Neuronal stem cell (in vitro differentiated cells): ENCODE data around the gene SHC2.

Experiments used
- DNase-seq: peaks from one replicate; pipeline ENCODE4 v3.0.0-alpha.2; 2013; ENCODE audit warnings: low spot score
- H2AFZ ChIP-seq: one replicate; pipeline ENCODE4 v1.6.1; 2013; ENCODE audit warnings: mild to moderate bottlenecking, low read length, inconsistent platforms
- H2AK5ac ChIP-seq: 2 replicates; pipeline ENCODE4 v1.6.1; 2013; ENCODE audit warnings: low read depth, mild to moderate bottlenecking, inconsistent platforms, low read length, moderate library complexity, mixed read lengths
- H2BK120ac ChIP-seq: 2 replicates; pipeline ENCODE4 v1.6.1; 2013; ENCODE audit warnings: low read depth, mild to moderate bottlenecking, inconsistent platforms, low read length, moderate library complexity, mixed read lengths
- H2BK12ac ChIP-seq: one replicate; pipeline ENCODE4 v1.6.1; 2013; ENCODE audit warnings: low read length, inconsistent platforms
- H2BK15ac ChIP-seq: 2 replicates; pipeline ENCODE4 v1.6.1; 2013; ENCODE audit warnings: mild to moderate bottlenecking, low read length, inconsistent platforms, mixed read lengths
- H2BK5ac ChIP-seq: one replicate; pipeline ENCODE4 v1.6.1; 2013; ENCODE audit warnings: inconsistent platforms, mild to moderate bottlenecking, low read length, moderate library complexity
- H3K14ac ChIP-seq: one replicate; pipeline ENCODE4 v1.6.1; 2013; ENCODE audit warnings: low read length, inconsistent platforms
- H3K18ac ChIP-seq: 2 replicates; pipeline ENCODE4 v1.6.1; 2013; ENCODE audit warnings: low read length, inconsistent platforms
- H3K23ac ChIP-seq: 2 replicates; pipeline ENCODE4 v1.6.1; 2013; ENCODE audit warnings: low read depth, mild to moderate bottlenecking, mixed read lengths, low read length, inconsistent platforms; ENCODE audit not compliant: poor library complexity
- H3K27ac ChIP-seq: replicated peaks from 3 replicates; pipeline ENCODE4 v1.5.1; 2013; ENCODE audit warnings: low read length, inconsistent platforms
- H3K27me3 ChIP-seq, 3 experiments: 2 replicates each; pipeline ENCODE4 v1.6.1; 2013; ENCODE audit warnings: low read length in 3 of 3, mild to moderate bottlenecking in 2 of 3, inconsistent platforms in 1 of 3, low read depth in 1 of 3, mixed read lengths in 1 of 3, moderate library complexity in 1 of 3; ENCODE audit not compliant: control insufficient read depth in 3 of 3, insufficient read depth in 3 of 3
- H3K36me3 ChIP-seq, 2 donors: replicated peaks in 1 of 2; 2 replicates each; pipeline ENCODE4 v1.6.1; 2013; ENCODE audit warnings: low read length in 2 of 2; ENCODE audit not compliant: control insufficient read depth in 2 of 2, insufficient read depth in 2 of 2
- H3K4ac ChIP-seq: 2 replicates; pipeline ENCODE4 v1.6.1; 2013; ENCODE audit warnings: inconsistent platforms, mild to moderate bottlenecking, low read length, moderate library complexity
- H3K4me1 ChIP-seq, 2 donors: 1 replicate in 1 of 2; 2 replicates in 1 of 2; pipeline ENCODE4 v1.6.1; 2013; ENCODE audit warnings: low read length in 2 of 2, low read depth in 1 of 2; ENCODE audit not compliant: control insufficient read depth in 2 of 2, insufficient read depth in 1 of 2
- H3K4me2 ChIP-seq: one replicate; pipeline ENCODE4 v1.6.1; 2013; ENCODE audit warnings: mild to moderate bottlenecking, low read length, inconsistent platforms; ENCODE audit not compliant: insufficient read depth, poor library complexity, severe bottlenecking
- H3K4me3 ChIP-seq, 2 donors: 2 replicates each; pipeline ENCODE4 v1.5.1; 2013; ENCODE audit warnings: low read length in 2 of 2, mild to moderate bottlenecking in 2 of 2, inconsistent platforms in 1 of 2, moderate library complexity in 1 of 2
- H3K79me1 ChIP-seq: one replicate; pipeline ENCODE4 v1.6.1; 2013; ENCODE audit warnings: low read depth, mild to moderate bottlenecking, inconsistent platforms, low read length, moderate library complexity
- H3K9ac ChIP-seq: one replicate; pipeline ENCODE4 v1.6.1; 2013; ENCODE audit warnings: mild to moderate bottlenecking, low read depth, low read length, inconsistent platforms; ENCODE audit not compliant: poor library complexity
- H3K9me3 ChIP-seq, 2 donors: replicated peaks in 1 of 2; 2 replicates each; pipeline versions ENCODE3 to v1.6.1; 2013; ENCODE audit warnings: low read length in 2 of 2, mild to moderate bottlenecking in 2 of 2, inconsistent platforms in 1 of 2, low read depth in 1 of 2, mixed read lengths in 1 of 2, moderate library complexity in 1 of 2; ENCODE audit not compliant: control insufficient read depth in 2 of 2, insufficient read depth in 1 of 2
- H4K8ac ChIP-seq: one replicate; pipeline ENCODE4 v1.6.1; 2013; ENCODE audit warnings: low read depth, mild to moderate bottlenecking, inconsistent platforms, low read length, moderate library complexity
- H4K91ac ChIP-seq: one replicate; pipeline ENCODE4 v1.6.1; 2013; ENCODE audit warnings: low read length, low read depth, mild to moderate bottlenecking, inconsistent platforms; ENCODE audit not compliant: poor library complexity
- WGBS, 2 donors: extraction: QIAGEN DNeasy Blood & Tissue Kit; methylation state at CpG; one replicate each; pipeline ENCODE4 v1.1.7; 2013; ENCODE audit warnings: missing lambda C conversion rate in 2 of 2, mixed read lengths in 1 of 2; ENCODE audit not compliant: insufficient read length in 2 of 2, insufficient replicate concordance in 1 of 2; ENCODE audit errors: extremely low coverage in 2 of 2; 5-methylcytosine and 5-hydroxymethylcytosine counted together

The SHC2 gene

DNA sequence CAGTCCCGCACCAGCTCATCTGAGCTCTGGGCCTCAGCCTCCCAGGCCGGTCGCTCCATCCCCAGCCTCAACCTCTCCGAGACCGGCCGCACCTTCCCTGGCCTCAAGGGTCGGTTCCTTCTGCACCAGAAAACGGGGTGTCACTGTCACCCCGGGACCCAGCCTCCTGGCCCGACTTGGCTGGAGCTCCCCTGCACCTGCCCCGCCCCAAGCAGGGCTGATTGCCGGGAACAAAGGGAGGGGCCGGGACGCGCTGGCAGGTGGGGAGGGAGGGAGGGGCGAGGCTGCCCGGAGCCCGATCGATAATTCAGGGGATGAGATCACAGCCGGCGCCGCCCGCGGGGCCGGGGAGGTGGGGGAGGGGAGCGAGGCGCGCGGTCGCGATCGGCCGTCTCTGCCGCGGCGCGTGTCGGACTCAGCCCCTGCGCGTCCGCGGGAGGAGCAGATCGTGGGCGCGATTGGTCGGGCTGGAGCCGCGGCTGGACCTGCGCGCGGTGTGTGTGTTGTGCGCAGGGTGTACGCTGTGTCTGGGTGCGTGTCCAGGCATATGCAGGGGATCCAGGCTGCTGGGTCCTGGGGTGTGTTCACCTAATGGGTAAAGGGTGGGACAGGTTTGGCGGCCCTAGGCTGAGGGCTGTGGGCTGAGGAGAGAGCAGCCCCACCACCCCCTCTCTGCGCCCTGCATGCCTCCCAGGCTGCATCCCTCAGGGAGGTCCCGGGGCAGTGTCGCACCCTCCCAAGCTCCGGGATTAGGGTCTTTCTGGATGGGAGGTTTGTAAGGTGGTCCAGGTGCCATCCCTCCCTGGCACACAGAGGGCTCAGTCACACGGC, 1.1 kb upstream of the SHC2 start:
- Histone ChIP-seq H2BK12ac (peak overlapping the region; percentile 33), H3K4me3 (peak overlapping the region; percentile 28 to 79), H2AK5ac (peak overlapping the region; percentile 82), H3K36me3 (no peaks in the 10 kb centered on the region), H3K14ac (peak overlapping the region; percentile 94), H2BK5ac (peak overlapping the region; percentile 44), H3K27ac (no peak overlapping the region), H3K9ac (peak overlapping the region; percentile 94), H3K23ac (peak overlapping the region; percentile 97), H2BK120ac (peak overlapping the region; percentile 16), H3K18ac (peak overlapping the region; percentile 100), H2BK15ac (peak overlapping the region; percentile 96), H3K4me2 (peak overlapping the region; percentile 98), H3K27me3 (peaks cover 0 to 28% (median 13%) of the 10 kb centered on the region in 3 experiments), H4K8ac (peak overlapping the region; percentile 97), H4K91ac (peak overlapping the region; percentile 38), H3K9me3 (no peaks in the 10 kb centered on the region), H3K4me1 (peaks cover 5 to 10% of the 10 kb centered on the region in 2 donors), H2AFZ (peak overlapping the region; percentile 64), H3K79me1 (no peaks in the 10 kb centered on the region), H3K4ac (no peak overlapping the region)
- WGBS, 2 donors: no CpG with 5 or more reads among the region's 60 CpGs
- DNase-seq: no peak

DNA sequence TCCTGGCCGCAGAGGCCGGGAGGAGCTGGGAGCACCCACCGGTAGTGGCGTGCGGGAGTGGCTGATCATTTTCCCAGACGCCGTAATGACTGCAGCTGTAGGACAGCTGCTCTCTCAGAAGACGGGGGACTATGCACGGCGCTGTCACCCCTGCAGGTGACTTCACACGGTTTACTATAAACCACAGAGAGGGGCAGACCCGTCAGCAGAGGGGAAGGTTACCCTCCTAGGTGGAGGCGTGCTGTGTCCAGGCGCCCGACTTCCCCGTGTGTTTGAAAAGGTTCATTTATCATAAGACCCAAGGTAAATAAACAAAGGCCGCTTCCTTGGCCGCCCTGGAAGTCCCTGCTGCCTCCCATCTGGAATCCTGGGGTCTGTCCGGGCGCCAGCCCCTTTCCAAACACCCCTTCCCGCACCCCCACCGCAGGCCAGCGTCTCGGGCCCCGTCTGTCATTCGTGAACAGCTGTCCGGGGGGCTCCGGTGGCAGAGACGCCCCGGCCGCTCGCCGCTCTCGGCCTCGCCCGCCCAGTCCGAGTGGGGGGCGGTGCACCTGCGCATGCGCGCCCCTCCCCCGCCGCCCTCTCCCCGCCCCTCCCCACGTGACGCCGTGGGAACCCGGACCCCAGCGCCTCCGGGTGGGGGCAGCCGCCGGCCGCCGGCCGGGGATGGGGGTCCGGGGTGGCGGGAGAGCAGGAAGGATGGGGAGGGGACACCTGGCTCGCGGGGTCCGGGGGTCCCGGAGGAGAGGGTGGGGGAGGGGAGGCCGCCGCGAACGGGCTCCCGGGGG, 915 bp downstream of the SHC2 start:
- Histone ChIP-seq H3K9me3 (no peaks in the 10 kb centered on the region), H3K4me1 (peaks cover 5 to 10% of the 10 kb centered on the region in 2 donors), H2BK12ac (peak overlapping the region; percentile 41), H3K79me1 (peaks cover 7% of the 10 kb centered on the region), H2BK15ac (peak overlapping the region; percentile 8), H2AK5ac (peak overlapping the region; percentile 88), H3K27me3 (peaks cover 0 to 28% (median 13%) of the 10 kb centered on the region in 3 experiments), H3K18ac (peak overlapping the region; percentile 97), H3K36me3 (no peaks in the 10 kb centered on the region), H3K27ac (no peak overlapping the region), H4K91ac (no peak overlapping the region), H3K4me2 (peak overlapping the region; percentile 77), H4K8ac (no peak overlapping the region), H2BK5ac (peak overlapping the region; percentile 59), H2BK120ac (no peak overlapping the region), H3K4me3 (peak overlapping the region; percentile 57 to 82), H3K4ac (no peak overlapping the region), H3K23ac (no peak overlapping the region), H3K9ac (peak overlapping the region; percentile 89), H2AFZ (peak overlapping the region; percentile 92), H3K14ac (peak overlapping the region; percentile 21)
- peak; percentile 60 for DNase-seq
- WGBS, 2 donors: no CpG with 5 or more reads among the region's 66 CpGs

DNA sequence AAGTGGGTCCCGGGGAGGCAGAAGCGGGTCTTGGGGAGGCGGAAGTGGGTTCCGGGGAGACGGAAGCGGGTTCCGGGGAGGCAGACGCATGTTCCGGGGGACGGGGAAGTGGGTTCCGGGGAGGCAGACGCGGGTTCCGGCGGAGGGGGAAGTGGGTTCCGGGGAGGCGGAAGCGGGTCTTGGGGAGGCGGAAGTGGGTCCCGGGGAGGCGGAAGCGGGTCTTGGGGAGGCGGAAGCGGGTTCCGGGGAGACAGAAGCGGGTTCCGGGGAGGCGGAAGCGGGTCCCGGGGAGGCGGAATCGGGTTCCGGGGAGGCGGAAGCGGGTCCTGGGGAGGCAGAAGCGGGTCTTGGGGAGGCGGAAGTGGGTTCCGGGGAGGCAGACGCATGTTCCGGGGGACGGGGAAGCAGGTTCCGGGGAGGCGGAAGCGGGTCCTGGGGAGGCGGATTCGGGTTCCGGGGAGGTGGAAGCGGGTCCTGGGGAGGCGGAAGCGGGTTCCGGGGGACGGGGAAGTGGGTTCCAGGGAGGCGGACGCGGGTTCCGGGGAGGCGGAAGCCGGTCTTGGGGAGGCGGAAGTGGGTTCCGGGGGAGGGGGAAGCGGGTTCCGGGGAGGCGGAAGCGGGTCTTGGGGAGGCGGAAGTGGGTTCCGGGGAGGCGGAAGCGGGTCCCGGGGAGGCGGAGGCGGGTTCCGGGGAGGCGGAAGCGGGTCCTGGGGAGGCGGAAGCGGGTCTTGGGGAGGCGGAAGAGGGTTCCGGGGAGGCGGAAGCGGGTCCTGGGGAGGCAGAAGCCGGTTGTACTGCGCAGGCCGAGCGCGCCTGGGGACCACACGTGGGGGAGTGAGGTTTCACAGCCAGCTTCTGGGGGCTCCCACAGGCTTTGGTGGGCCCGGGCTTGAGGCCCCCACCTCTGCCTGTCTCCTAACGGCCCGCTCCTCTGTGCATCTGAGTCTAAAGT, 2.5 kb downstream of the SHC2 start:
- H2AFZ ChIP-seq: no peak overlapping the region
- H2BK15ac ChIP-seq: no peak overlapping the region
- H3K4ac ChIP-seq: no peak overlapping the region
- H3K79me1 ChIP-seq: peaks cover 12% of the 10 kb centered on the region
- DNase-seq: no peak
- H3K36me3 ChIP-seq: no peaks in the 10 kb centered on the region
- no peak overlapping the region for H2BK12ac ChIP-seq
- H2BK120ac ChIP-seq: no peak overlapping the region
- peaks cover 3 to 7% of the 10 kb centered on the region in 2 donors for H3K9me3 ChIP-seq
- H2BK5ac ChIP-seq: peak overlapping the region; percentile 53
- H3K9ac ChIP-seq: no peak overlapping the region
- H2AK5ac ChIP-seq: no peak overlapping the region
- WGBS, 2 donors: no CpG with 5 or more reads among the region's 89 CpGs
- H4K91ac ChIP-seq: no peak overlapping the region
- H3K4me1 ChIP-seq: peaks cover 5 to 10% of the 10 kb centered on the region in 2 donors
- no peak overlapping the region for H3K27ac ChIP-seq
- H3K27me3 ChIP-seq: peaks cover 0 to 27% (median 13%) of the 10 kb centered on the region in 3 experiments
- H4K8ac ChIP-seq: no peak overlapping the region
- H3K23ac ChIP-seq: no peak overlapping the region
- H3K4me2 ChIP-seq: no peak overlapping the region
- H3K18ac ChIP-seq: no peak overlapping the region
- H3K4me3 ChIP-seq: no peak overlapping the region
- H3K14ac ChIP-seq: no peak overlapping the region
